GM12892 (cell line): Measurements from ENCODE around the gene ZNF578.

Experiments used
- POLR2A ChIP-seq: IDR thresholded peaks from 2 replicates; pipeline ENCODE4 v1.6.1; 2011; ENCODE audit warnings: low read depth, low read length, control low read depth
- POLR2AphosphoS5 ChIP-seq: IDR thresholded peaks from 2 replicates; pipeline ENCODE4 v1.6.1; 2011; ENCODE audit warnings: low read depth, low read length, control low read depth
- TAF1 ChIP-seq: IDR thresholded peaks from 2 replicates; pipeline ENCODE4 v1.6.1; 2011; ENCODE audit warnings: low read depth, mild to moderate bottlenecking, control low read depth, low read length, borderline replicate concordance

GRCh38 chr19:52453324-52454094, at the start of gene ZNF578:
- no peak for TF ChIP-seq POLR2AphosphoS5
- no peak for TF ChIP-seq POLR2A
- no peak for TF ChIP-seq TAF1
